Neural progenitor cell (in vitro differentiated cells): ENCODE data around the gene CPT1A. TPM values are rescaled to one million over a fixed set of nuclear protein-coding genes. Genes with fewer than 3 reads are reported as not detected.

Experiments used
- DNase-seq: peaks from one replicate; pipeline ENCODE4 v3.0.0-alpha.2; 2016; ENCODE audit warnings: low spot score
- H2AFZ ChIP-seq: fragments of 200-600 bp; sonication (generic); replicated peaks from 2 replicates; pipeline ENCODE4 v1.6.1; 2016; ENCODE audit warnings: antibody characterized with exemption
- H3F3A ChIP-seq: fragments of 200-600 bp; sonication (generic); 2 replicates; pipeline ENCODE4 v1.6.1; 2016; ENCODE audit warnings: antibody characterized with exemption, low read depth
- H3K27ac ChIP-seq: fragments of 200-600 bp; sonication (generic); 2 replicates; pipeline ENCODE4 v1.5.1; 2016; ENCODE audit warnings: mild to moderate bottlenecking
- H3K27me3 ChIP-seq: fragments of 200-600 bp; sonication (generic); 2 replicates; pipeline ENCODE4 v1.6.1; 2016; ENCODE audit warnings: mild to moderate bottlenecking, moderate library complexity
- H3K36me3 ChIP-seq: fragments of 200-600 bp; sonication (generic); 2 replicates; pipeline ENCODE4 v1.5.1; 2016
- H3K4me1 ChIP-seq: fragments of 200-600 bp; sonication (generic); 2 replicates; pipeline ENCODE4 v1.6.1; 2016; ENCODE audit warnings: mixed run types
- H3K4me2 ChIP-seq: fragments of 200-600 bp; sonication (generic); 2 replicates; pipeline ENCODE4 v1.6.1; 2016
- H3K4me3 ChIP-seq: fragments of 200-600 bp; sonication (generic); 2 replicates; pipeline ENCODE4 v1.5.1; 2016
- H3K79me2 ChIP-seq: fragments of 200-600 bp; sonication (generic); 2 replicates; pipeline ENCODE4 v1.6.1; 2016; ENCODE audit warnings: low read depth
- H3K9ac ChIP-seq: fragments of 200-600 bp; sonication (generic); 2 replicates; pipeline ENCODE4 v1.6.1; 2016
- H3K9me3 ChIP-seq: fragments of 200-600 bp; sonication (generic); 2 replicates; pipeline ENCODE4 v1.5.1; 2016; ENCODE audit warnings: low read depth
- H4K20me1 ChIP-seq: fragments of 200-600 bp; sonication (generic); 2 replicates; pipeline ENCODE4 v1.6.1; 2016; ENCODE audit warnings: low read depth
- H3K27ac Mint-ChIP-seq: 3 replicates; pipeline ENCODE4 v1.8.0; 2021; ENCODE audit warnings: mixed read lengths
- H3K27me3 Mint-ChIP-seq: 2 replicates; pipeline ENCODE4 v1.8.0; 2022; ENCODE audit warnings: low read depth, mild to moderate bottlenecking, inconsistent platforms, moderate library complexity, mixed read lengths; ENCODE audit not compliant: insufficient read depth
- H3K36me3 Mint-ChIP-seq: 3 replicates; pipeline ENCODE4 v1.8.0; 2021; ENCODE audit warnings: mixed read lengths
- H3K4me1 Mint-ChIP-seq: 3 replicates; pipeline ENCODE4 v1.8.0; 2021; ENCODE audit warnings: mixed read lengths
- H3K4me3 Mint-ChIP-seq: 3 replicates; pipeline ENCODE4 v1.8.0; 2021; ENCODE audit warnings: mild to moderate bottlenecking, moderate library complexity, mixed read lengths
- H3K9me3 Mint-ChIP-seq: 3 replicates; pipeline ENCODE4 v1.8.0; 2020; ENCODE audit warnings: mixed read lengths
- EZH2 ChIP-seq: fragments of 200-600 bp; sonication (generic); IDR thresholded peaks from 2 replicates; pipeline ENCODE4 v1.6.1; 2017; ENCODE audit warnings: antibody characterized with exemption, mild to moderate bottlenecking, moderate library complexity
- EZH2phosphoT487 ChIP-seq: fragments of 200-600 bp; sonication (generic); IDR thresholded peaks from 2 replicates; pipeline ENCODE4 v1.6.1; 2017; ENCODE audit warnings: antibody characterized with exemption
- total RNA-seq: library from RNA; depleted of rRNA; stranded (reverse); fragments of >200 nt; gene quantifications from 2 replicates; pipeline ENCODE4 v1.2.3, GENCODE V29; 2015; ENCODE audit warnings: low replicate concordance
- TF ChIP-seq, protein P1 (sequence below): fragments of 200-600 bp; sonication (generic); IDR thresholded peaks from 2 replicates; pipeline ENCODE4 v1.5.1; 2017; ENCODE audit warnings: antibody characterized with exemption, mild to moderate bottlenecking

Gene CPT1A
- total RNA-seq, 1 donor from 2014 or later: 0.64 TPM

DNA sequence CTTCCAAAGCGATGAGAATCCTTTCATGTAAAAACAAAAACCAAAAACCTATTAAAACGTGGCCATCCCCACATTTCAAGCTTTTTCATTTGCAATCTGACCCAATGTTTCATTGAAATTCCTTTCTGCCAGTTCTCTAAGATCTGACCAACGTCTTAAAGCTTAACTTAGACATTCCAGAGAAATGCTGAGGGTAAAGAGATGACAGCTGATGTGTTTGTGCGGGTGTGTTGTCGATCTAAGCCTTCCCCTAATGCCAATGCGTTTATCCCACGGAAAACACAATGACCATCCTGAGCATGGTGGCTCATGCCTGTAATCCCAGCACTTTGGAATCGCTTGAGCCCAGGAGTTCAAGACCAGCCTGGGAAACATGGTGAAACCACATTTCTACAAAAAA is 84.0 kb downstream of the CPT1A start:
- H3K9me3 ChIP-seq: no peaks in the 10 kb centered on the region
- peaks cover 3% of the 10 kb centered on the region for H3K27me3 Mint-ChIP-seq
- TF ChIP-seq, protein P1, sequence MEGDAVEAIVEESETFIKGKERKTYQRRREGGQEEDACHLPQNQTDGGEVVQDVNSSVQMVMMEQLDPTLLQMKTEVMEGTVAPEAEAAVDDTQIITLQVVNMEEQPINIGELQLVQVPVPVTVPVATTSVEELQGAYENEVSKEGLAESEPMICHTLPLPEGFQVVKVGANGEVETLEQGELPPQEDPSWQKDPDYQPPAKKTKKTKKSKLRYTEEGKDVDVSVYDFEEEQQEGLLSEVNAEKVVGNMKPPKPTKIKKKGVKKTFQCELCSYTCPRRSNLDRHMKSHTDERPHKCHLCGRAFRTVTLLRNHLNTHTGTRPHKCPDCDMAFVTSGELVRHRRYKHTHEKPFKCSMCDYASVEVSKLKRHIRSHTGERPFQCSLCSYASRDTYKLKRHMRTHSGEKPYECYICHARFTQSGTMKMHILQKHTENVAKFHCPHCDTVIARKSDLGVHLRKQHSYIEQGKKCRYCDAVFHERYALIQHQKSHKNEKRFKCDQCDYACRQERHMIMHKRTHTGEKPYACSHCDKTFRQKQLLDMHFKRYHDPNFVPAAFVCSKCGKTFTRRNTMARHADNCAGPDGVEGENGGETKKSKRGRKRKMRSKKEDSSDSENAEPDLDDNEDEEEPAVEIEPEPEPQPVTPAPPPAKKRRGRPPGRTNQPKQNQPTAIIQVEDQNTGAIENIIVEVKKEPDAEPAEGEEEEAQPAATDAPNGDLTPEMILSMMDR: no peak
- TF ChIP-seq EZH2phosphoT487 (no peak), EZH2 (no peak)
- H3K4me2 ChIP-seq: no peak overlapping the region
- no peaks in the 10 kb centered on the region for H3K27me3 ChIP-seq
- no peaks in the 10 kb centered on the region for H3K36me3 Mint-ChIP-seq
- no peak overlapping the region for H3K27ac ChIP-seq
- no peaks in the 10 kb centered on the region for H4K20me1 ChIP-seq
- no peaks in the 10 kb centered on the region for H3K36me3 ChIP-seq
- H3K27ac Mint-ChIP-seq: no peak overlapping the region
- H3K4me1 Mint-ChIP-seq: peaks cover 11% of the 10 kb centered on the region
- H3F3A ChIP-seq: peaks cover 5% of the 10 kb centered on the region
- no peaks in the 10 kb centered on the region for H3K9me3 Mint-ChIP-seq
- no peaks in the 10 kb centered on the region for H3K79me2 ChIP-seq
- no peak for DNase-seq
- no peak overlapping the region for H2AFZ ChIP-seq
- H3K9ac ChIP-seq: no peak overlapping the region
- H3K4me3 Mint-ChIP-seq: no peak overlapping the region
- peaks cover 6% of the 10 kb centered on the region for H3K4me1 ChIP-seq
- no peak overlapping the region for H3K4me3 ChIP-seq

DNA sequence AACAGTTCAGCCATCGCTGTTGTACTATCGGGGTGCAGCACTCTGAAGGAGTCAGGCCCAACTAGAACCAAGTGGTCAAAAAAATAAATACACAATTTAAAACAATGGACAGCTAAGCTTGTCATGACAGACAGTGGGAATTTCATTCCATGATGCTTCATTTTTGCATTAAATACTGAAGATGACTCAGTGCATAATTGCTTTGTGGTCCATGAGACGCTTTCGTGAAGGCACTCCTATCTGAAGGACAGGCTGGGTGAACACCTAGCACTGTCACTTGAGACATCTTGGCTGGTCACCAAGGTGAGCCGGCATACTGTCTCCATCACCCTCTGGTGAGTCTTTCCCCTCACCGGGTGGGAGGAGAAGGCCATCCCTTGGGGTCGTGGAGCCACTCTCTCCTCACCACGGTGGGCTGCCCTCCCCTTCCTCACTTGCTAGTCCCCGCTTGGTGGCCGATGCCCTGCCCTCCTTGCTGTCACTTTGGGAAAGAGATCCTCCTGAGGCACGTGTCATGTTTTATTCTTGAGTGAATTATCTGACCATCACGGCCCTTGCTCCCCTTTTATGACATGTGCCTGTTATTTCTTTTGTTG is 85.4 kb downstream of the CPT1A start:
- H3K9me3 ChIP-seq: no peaks in the 10 kb centered on the region
- Mint-ChIP-seq H3K4me1 (peaks cover 14% of the 10 kb centered on the region), H3K4me3 (no peak overlapping the region), H3K36me3 (no peaks in the 10 kb centered on the region), H3K27ac (no peak overlapping the region), H3K27me3 (peaks cover 8% of the 10 kb centered on the region), H3K9me3 (no peaks in the 10 kb centered on the region)
- no peak overlapping the region for H3K4me2 ChIP-seq
- H3K4me1 ChIP-seq: peaks cover 6% of the 10 kb centered on the region
- H3K4me3 ChIP-seq: no peak overlapping the region
- no peak overlapping the region for H2AFZ ChIP-seq
- H4K20me1 ChIP-seq: no peaks in the 10 kb centered on the region
- no peak overlapping the region for H3K27ac ChIP-seq
- no peak for DNase-seq
- H3K36me3 ChIP-seq: no peaks in the 10 kb centered on the region
- peaks cover 5% of the 10 kb centered on the region for H3F3A ChIP-seq
- TF ChIP-seq EZH2phosphoT487 (no peak), EZH2 (no peak)
- TF ChIP-seq, protein P1: no peak
- H3K27me3 ChIP-seq: peaks cover under 1% of the 10 kb centered on the region
- H3K79me2 ChIP-seq: no peaks in the 10 kb centered on the region
- H3K9ac ChIP-seq: no peak overlapping the region

DNA sequence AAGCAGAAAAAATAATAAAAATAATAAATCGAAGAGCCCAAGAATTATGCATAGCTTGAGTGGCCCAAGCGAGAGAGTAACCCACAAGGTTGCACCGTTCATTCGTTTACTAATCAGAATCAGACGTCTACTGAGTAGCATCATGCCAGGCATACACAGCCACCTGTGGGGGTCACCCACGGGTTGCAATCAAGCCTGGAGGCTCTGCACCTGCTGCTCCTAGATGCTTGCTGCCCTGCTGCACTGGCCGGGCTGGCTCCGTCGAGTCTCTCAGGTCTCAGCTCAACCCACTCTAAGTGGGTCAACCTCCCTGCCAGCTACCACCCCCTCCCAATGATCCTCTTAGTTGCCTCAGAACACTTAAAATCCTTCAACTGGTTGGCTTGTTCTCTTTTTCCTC is 88.4 kb downstream of the CPT1A start:
- peaks cover 10% of the 10 kb centered on the region for H3K27me3 Mint-ChIP-seq
- Histone ChIP-seq H3K36me3 (no peaks in the 10 kb centered on the region), H4K20me1 (no peaks in the 10 kb centered on the region), H3K27me3 (peaks cover 16% of the 10 kb centered on the region), H2AFZ (no peak overlapping the region), H3K27ac (no peak overlapping the region), H3F3A (peaks cover 24% of the 10 kb centered on the region), H3K4me1 (peaks cover 18% of the 10 kb centered on the region), H3K4me3 (no peak overlapping the region), H3K79me2 (no peaks in the 10 kb centered on the region), H3K9me3 (no peaks in the 10 kb centered on the region), H3K9ac (no peak overlapping the region), H3K4me2 (no peak overlapping the region)
- H3K36me3 Mint-ChIP-seq: no peaks in the 10 kb centered on the region
- no peak for TF ChIP-seq EZH2
- no peak for TF ChIP-seq EZH2phosphoT487
- TF ChIP-seq, protein P1: no peak
- no peak overlapping the region for H3K4me3 Mint-ChIP-seq
- no peak for DNase-seq
- peaks cover 26% of the 10 kb centered on the region for H3K4me1 Mint-ChIP-seq
- no peaks in the 10 kb centered on the region for H3K9me3 Mint-ChIP-seq
- H3K27ac Mint-ChIP-seq: no peak overlapping the region
